ENCODE results near the gene IP6K1.
"Not testable (repeated sequence)": the region's sequence is repeated elsewhere in the genome, so short reads cannot be mapped to it uniquely, and the experiment has no call there.

Gene IP6K1
- 77.6 to 83.9 reads per million in 2 donors for total RNA-seq

DNA sequence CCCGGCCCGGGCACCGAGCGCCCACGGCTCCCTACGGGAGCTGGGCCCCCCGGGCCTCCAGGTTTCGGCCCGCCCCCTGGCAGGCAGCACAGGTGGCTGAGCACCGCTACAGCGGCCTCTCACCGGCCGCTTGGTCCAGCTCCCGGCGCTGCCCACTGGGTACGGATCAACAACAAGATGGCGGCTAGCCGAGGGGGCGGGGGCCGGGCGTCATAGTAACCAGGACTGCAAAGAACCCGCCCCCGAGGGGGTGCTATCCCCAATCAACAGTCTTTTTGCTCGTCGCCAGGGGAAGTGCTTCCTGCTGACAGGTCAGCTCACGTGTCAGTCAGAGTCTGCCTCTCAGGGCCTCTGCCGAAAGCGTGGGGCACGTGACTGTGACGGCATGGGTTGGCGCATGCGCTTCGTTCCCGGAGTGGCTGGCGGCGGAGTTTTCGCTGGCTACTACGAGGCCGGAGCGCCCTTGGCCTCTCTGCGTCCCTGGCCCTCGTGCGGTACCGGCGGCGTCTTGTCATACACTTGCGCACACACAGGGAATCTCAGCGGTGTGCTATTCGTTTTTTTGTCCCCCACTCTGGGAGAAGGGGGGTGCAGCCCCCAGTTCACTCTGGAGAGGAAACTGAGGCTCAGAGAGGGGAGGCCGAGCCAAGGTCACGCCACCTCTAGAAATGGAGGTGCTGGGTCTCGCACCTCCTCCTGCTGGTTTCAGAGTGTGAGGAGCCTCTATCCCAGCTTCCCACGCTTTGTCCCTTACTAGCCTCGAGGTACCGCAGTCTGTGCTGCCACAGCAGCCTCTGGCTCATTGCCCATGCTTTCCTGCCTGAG lies at the start of gene IP6K1:
Gene IP6K1, minus strand, starts transcription at position 186 of the 825 bp plus-strand sequence. CDS start 38,502 bp downstream, outside the sequence.
- DNase-seq = peak; percentile 96

GRCh38 chr3:49831341-49831740 lies 45.0 kb upstream of the IP6K1 start:
- DNase-seq = no peak

DNA sequence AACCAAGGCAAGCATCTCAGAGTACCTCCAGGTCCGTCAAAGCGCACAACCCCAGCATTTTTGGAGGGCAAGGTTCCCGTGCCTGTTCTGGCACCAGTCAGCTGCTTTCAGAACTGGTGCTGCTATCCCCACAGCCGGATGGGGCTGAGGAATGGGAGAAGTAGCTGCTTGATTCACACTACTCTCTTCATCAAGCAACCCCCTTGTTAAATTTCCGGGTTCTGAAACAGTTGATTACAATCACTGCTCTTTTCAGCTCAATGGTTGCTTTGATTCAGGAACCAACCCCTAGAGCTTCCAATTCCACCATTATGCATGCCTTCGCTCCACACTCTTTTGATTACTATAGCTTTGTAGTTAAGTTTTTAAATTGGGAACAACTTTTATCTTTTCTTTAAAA lies 39.7 kb upstream of the IP6K1 start:
- no peak for DNase-seq

- not testable (repeated sequence) for DNase-seq
Observed at GRCh38 chr3:49823131-49823530, 36.8 kb upstream of the IP6K1 start.

DNA sequence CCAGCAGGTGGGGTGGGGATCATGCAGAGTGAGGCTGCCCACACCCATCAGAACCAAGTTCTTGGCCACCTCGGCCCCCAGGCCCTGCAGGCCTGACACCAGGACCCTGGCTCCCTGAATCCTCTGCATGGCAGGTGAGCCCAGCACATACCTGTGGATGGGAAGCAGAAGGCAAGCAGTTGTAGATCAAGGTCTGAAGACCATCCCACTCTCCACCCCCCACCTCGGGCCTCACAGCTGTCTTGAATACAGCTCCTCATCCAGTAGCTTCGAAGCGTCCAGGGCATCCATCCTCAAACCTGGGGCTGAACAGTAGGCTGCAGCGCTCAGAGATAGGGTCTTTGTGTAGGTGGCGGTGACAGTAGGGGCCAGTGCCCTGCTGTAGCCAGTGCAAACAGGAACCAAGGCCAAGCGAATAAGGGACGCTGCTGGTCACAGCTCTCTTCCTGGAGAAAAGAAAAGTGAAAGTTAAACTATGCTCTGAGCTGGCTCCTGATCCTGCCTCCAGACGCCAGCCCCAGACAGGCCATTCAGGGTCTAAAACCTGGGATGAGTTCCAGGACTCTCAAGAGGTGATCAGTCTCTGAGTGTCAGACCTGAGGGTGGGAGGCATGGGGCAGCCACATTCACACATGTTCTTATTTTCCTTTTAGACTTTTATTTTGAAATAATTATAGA lies 27.3 kb upstream of the IP6K1 start, which contains the start of gene UBA7:
Gene UBA7, minus strand, starts transcription at position 457 of the 678 bp plus-strand sequence. Its CDS starts 166 bp downstream, at position 291.
- no peak for DNase-seq

- no peak for DNase-seq
Observed at GRCh38 chr3:49812916-49813496, 26.7 kb upstream of the IP6K1 start.

GRCh38 chr3:49807431-49808114 lies 21.2 kb upstream of the IP6K1 start:
- DNase-seq = no peak

DNA sequence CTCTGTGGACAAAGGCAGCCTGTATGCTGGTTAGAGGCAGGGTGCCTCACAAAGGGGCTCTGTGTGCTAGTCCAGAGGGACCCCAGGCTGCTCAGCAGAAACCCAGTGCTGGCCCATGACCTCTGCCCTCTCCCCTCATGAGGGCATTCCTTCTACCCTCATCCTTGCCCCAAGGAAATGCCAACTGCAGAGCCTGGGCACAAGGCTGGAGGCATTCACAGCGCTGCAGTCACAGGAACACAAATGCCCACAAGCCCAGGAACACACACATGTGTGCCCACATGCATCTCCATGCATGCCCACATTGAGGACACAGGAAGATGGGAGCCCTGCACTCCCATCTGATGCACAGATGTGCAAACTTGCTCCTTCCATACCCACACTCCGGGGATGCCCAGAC lies 20.5 kb upstream of the IP6K1 start:
- DNase-seq = no peak

DNA sequence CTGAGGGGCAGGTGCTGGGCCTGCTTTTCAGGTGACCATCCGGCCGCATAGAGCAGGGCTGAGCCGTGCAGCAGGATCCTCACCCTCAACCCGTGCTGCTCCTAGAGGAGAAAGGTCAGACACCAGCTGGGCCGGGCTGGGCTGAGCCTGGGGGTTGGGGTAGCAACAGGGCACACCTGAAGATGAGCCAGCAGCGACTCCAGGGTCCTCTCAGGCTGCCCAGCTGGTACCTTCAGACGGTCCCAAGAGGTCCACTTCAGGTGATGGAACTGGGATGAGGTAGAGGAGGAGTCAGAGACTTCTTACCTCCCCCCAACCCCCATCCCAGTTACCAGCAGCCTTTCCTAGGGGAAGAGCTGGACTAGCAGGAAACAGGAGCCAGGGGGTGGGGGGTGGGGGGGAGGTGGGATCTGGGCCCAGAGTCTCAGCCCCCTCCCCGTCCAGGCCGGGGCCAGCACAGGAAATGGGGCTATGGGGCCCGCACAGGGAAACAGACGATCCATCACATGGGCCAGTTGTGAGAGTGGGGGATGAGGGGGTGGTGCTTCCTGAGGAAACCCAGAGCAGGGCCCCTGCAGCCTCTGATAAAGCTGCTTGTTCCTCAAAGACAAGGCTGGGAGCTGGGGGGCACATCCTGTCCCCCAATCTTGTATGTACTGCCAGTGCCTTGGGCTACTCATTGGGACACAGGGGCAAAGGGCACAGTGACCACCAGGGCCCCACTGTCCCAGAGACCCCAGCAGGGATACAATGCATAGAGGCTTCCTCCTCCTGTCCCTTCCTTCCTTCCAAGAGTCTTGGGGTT lies 19.8 kb upstream of the IP6K1 start:
- no peak for DNase-seq

DNA sequence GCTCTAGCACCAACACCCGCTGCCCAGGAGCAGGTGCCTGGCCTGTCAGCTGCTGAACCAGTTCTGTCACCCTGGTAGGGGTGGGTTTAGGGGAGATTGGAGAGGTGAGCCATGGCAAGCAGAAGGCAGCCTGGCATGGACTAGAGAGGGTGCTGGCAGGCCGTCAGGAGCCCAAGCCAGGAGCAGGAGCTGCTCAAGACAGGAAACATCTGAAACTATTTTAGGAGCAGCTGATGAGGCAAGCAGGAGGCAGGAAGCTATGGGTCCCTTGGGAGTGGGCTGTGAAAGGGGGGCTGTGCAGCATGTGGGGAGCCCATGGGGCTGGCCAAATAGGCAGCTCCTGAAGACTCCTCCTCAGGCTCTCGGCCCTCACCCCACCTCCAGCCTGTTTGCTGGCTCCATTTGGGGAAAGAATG lies 19.0 kb upstream of the IP6K1 start:
- DNase-seq = no peak

- no peak for DNase-seq
Observed at GRCh38 chr3:49804141-49805041, 18.0 kb upstream of the IP6K1 start.

DNA sequence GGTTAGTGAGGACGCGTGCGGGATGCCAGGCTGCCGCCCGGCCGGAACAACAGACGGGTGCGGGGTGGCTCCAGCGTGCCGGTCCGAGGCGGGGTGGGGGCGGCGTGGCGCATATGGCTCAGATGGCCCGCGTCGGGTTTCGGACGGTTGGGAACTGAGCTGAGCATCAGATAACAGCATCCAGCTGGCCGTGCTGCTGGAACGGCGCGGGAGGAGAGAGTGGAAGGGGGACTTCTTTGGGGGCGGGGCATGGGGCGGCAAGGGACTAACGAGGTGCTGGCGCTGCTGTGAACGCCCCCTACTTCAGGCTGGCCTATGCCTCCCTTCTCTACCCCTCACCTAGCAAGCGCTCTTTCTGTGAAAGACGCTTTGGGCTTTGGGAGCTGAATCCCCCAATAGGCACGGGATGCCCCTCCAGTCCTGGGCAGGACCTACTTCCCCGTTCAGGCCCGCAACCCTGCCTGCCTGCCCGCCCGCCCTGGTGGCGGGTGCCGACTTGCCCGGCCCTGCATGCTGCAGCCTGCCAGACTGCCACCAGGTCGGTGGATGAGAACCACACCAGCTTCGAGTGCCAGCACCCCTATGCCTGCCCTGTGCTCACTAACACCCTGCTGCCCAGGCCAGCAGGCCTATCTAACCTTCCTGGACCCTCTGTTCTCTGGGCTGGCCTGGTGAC lies 17.3 kb upstream of the IP6K1 start:
- no peak for DNase-seq

- DNase-seq = peak; percentile 66
Observed at GRCh38 chr3:49802719-49803464, 16.6 kb upstream of the IP6K1 start, which contains the start of gene INKA1. INKA1 (plus strand) TSS chr3:49803261; CDS start chr3:49803393, 132 bp downstream.

DNA sequence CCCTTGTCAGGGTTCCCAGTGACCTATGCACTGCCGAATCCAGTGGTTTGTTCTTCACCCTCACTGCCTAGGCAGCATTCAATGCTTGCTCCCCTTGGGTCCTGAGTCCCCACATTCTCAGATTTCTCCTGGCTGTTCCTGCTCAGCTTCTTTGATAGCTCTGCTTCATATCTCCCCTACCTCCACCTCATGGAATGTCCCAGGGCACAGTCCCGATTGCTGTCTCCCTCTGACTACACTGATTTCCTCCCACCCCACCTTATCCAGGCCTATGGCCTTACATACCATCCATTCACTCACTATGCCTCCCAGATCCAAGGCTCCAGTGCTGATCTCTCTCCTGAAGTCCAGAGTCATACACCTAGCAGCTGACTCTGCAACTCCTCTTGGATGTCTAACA lies 14.8 kb upstream of the IP6K1 start:
- no peak for DNase-seq

DNA sequence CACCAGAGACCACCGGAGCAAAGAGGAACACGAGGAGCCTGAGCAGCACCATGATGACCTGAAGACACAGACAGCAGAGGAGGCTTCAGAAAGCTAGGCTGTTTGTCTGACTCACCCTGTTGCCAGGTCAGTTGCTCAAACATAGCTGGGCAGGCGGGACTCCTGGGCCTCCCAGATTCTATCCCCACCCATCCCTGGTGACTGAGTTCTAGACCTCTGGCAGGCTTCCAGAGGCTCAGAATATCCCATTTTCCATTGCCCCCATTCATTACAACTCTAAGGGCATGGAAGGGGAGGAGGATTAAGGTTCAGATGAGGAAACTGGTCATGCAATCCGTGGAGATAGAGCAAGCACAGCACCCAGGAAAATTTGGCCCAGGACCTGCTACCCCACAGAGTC lies 13.4 kb upstream of the IP6K1 start, which contains the start of gene CDHR4:
Gene CDHR4, minus strand, starts transcription at position 113 of the 400 bp plus-strand sequence. Its CDS starts 61 bp downstream, at position 52.
- no peak for DNase-seq

DNA sequence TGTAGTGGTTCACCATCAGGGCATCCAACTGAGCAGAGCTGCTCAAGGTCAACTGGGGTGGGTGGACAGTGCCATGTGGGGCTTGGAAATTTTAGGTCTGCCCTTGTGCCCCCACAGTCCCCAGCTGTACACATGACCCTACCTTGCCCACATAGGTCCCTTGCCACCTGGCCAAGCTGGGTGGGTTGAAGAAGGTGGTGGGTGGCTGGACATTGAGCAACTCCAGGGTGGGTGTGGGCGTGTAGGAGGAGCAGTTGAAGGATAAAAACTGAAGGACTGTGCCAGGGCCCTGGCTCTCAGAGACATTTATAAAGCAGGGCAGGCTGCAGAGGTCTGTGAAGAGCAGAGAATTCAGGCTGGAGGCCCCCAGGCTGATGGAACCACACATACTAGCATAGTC lies 12.8 kb upstream of the IP6K1 start:
- DNase-seq = no peak

DNA sequence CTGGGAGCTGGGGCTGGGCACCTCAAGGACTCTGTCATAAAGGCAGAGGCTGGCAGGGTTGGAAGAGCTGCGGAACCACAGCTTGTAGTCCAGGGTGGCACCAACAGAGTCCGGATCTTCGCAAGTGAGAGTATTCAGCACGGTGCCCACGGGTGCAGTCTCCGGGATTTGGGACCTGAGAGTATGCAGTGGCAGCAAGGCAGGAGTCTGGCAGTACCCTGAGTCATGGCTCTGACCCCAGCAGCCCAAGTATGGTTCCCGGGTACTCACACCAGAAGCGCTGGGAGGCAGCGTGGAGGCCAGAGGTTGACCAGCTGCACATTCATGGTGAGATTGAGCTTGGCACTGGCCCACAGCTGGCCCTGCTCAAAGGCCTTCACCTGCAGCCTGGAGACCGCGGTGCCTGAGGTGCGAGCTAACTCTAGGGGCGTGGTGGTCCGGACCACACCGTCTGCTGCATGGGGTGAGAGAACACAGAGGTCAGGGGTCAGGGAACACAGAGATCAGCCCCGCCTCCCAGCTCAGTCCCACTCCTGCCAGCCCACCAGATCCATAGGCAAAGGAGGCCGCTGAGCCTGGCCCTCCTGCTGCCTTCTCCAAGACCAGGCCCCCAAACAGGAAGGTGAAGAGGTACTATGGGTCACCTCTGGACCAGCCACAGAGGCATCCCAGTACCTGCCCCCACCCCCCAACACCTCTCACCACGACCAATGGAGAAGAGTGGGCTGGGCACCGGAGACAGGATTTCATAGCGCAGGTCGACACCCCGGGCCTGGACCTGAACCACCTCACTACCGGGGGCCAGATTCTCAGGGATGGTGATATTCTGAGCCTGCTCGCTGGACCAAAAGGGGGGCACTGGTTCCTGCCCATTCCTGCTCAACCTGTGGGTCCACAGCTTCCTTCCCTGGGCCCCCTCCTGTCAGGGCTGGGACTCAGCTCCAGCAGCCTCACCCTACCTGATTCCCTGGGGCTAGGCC lies 8.9 kb upstream of the IP6K1 start:
- DNase-seq = no peak

GRCh38 chr3:49794431-49794830 lies 8.1 kb upstream of the IP6K1 start:
- no peak for DNase-seq

Measured in activated gamma-delta T cell (primary cell).